Upper lobe of left lung (tissue), 6 donors: Measurements from ENCODE around the gene DDX6. TPM values are rescaled to one million over a fixed set of nuclear protein-coding genes. Genes with fewer than 3 reads are reported as not detected.

ENCODE experiments used
- ATAC-seq, 2 donors: fragments of 200-7000 bp; cut with Tn5 transposase; one replicate each; pipeline ENCODE4 v1.9.1; 2022; ENCODE audit warnings: mild to moderate bottlenecking in 2 of 2, moderate library complexity in 2 of 2; ENCODE audit not compliant: low FRiP score in 2 of 2
- DNase-seq, 2 donors: peaks; one replicate each; pipeline ENCODE4 v3.0.0-alpha.2; 2019 to 2020
- H3K27ac ChIP-seq, 4 donors: fragments of 200-600 bp; sonication (generic); one replicate each; pipeline ENCODE4 v1.5.1; 2016 to 2019
- H3K27me3 ChIP-seq, 4 donors: fragments of 200-600 bp; sonication (generic); one replicate each; pipeline ENCODE4 v1.5.1; 2017 to 2019
- H3K36me3 ChIP-seq, 4 donors: fragments of 200-600 bp; sonication (generic); one replicate each; pipeline ENCODE4 v1.5.1; 2016 to 2019
- H3K4me1 ChIP-seq, 4 donors: fragments of 200-600 bp; sonication (generic); one replicate each; pipeline ENCODE4 v1.5.1; 2018 to 2019
- H3K4me3 ChIP-seq, 4 donors: fragments of 200-600 bp; sonication (generic); one replicate each; pipeline ENCODE4 v1.5.1; 2017 to 2019; ENCODE audit warnings: mild to moderate bottlenecking in 2 of 4, moderate library complexity in 1 of 4
- H3K9me3 ChIP-seq, 4 donors: fragments of 200-600 bp; sonication (generic); one replicate each; pipeline ENCODE4 v1.5.1; 2018 to 2019
- EP300 ChIP-seq, 4 donors: sonication (generic); formaldehyde crosslinking; IDR thresholded peaks; one replicate each; pipeline ENCODE4 v1.5.1; 2017; ENCODE audit warnings: antibody characterized with exemption in 4 of 4, control low read depth in 2 of 4
- POLR2A ChIP-seq, 4 donors: fragments of 450-650 bp; IDR thresholded peaks; one replicate each; pipeline ENCODE4 v1.5.1; 2016 to 2017; ENCODE audit warnings: antibody characterized with exemption in 4 of 4, mild to moderate bottlenecking in 2 of 4
- POLR2AphosphoS5 ChIP-seq, 2 donors: sonication (generic); formaldehyde crosslinking; IDR thresholded peaks; one replicate each; pipeline ENCODE4 v1.5.1; 2017; ENCODE audit warnings: antibody characterized with exemption in 2 of 2
- WGBS, 2 donors: methylation state at CpG; one replicate each; pipeline ENCODE4 v1.1.5; 2017 to 2018; 5-methylcytosine and 5-hydroxymethylcytosine counted together
- total RNA-seq, 6 donors: library from RNA; depleted of rRNA in 4 of 6; stranded (reverse); fragments of >200 nt in 4 of 6; gene quantifications; one replicate each; pipeline versions ENCODE4 v1.1.0 to v1.2.1, GENCODE V29; 2016 to 2021
- TF ChIP-seq, protein P1 (sequence below), 6 experiments: fragments of 450-650 bp in 4 of 6; fragments of 200-600 bp in 2 of 6; sonication (generic) in 2 of 6; IDR thresholded peaks; one replicate each; pipeline ENCODE4 v1.5.1; 2016 to 2019; ENCODE audit warnings: antibody characterized with exemption in 6 of 6
- donor health status: DM: no; HTN: no; CAD: no; lungs with moderate emphysema.
- donor health status: DM: no; HTN: yes; CAD: no; lungs with severe emphysema.

The DDX6 gene
- total RNA-seq, 6 donors from 2014 or later: 39.8 to 107 (median 76.7) TPM

DNA sequence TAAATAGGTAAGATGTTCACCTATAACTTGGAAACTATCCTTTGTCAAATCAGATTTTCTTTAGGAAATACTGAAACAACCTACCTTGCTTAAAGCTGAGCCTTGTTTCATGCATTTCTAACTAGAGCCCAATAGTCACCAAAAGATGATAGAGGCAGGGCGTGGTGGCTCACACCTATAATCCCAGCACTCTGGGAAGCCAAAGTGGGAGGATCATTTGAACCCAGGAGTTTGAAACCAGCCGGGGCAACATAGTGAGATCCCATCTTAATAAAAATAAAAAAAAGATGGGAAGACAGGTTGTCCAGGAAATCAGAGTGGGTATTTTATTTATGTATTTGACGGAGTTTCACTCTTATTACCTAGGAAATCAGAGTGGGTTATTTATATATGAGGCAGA lies 38.3 kb downstream of the DDX6 start:
- Histone ChIP-seq H3K27me3 (no peaks in the 10 kb centered on the region), H3K36me3 (peaks cover 39 to 90% (median 62%) of the 10 kb centered on the region in 4 donors), H3K4me3 (no peak overlapping the region), H3K4me1 (peaks cover 0 to 11% (median 1%) of the 10 kb centered on the region in 4 donors), H3K27ac (no peak overlapping the region), H3K9me3 (no peaks in the 10 kb centered on the region)
- no peak for ATAC-seq
- WGBS, 2 donors: 93 to 97% methylated on average over 3 of the region's 3 CpGs
- TF ChIP-seq EP300 (IDR thresholded peaks at IDR 0.05): no peak
- TF ChIP-seq, protein P1, sequence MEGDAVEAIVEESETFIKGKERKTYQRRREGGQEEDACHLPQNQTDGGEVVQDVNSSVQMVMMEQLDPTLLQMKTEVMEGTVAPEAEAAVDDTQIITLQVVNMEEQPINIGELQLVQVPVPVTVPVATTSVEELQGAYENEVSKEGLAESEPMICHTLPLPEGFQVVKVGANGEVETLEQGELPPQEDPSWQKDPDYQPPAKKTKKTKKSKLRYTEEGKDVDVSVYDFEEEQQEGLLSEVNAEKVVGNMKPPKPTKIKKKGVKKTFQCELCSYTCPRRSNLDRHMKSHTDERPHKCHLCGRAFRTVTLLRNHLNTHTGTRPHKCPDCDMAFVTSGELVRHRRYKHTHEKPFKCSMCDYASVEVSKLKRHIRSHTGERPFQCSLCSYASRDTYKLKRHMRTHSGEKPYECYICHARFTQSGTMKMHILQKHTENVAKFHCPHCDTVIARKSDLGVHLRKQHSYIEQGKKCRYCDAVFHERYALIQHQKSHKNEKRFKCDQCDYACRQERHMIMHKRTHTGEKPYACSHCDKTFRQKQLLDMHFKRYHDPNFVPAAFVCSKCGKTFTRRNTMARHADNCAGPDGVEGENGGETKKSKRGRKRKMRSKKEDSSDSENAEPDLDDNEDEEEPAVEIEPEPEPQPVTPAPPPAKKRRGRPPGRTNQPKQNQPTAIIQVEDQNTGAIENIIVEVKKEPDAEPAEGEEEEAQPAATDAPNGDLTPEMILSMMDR (IDR thresholded peaks at IDR 0.05): no peak
- TF ChIP-seq POLR2A (IDR thresholded peaks at IDR 0.05): no peak
- TF ChIP-seq POLR2AphosphoS5 (IDR thresholded peaks at IDR 0.05): no peak
- no peak for DNase-seq

DNA sequence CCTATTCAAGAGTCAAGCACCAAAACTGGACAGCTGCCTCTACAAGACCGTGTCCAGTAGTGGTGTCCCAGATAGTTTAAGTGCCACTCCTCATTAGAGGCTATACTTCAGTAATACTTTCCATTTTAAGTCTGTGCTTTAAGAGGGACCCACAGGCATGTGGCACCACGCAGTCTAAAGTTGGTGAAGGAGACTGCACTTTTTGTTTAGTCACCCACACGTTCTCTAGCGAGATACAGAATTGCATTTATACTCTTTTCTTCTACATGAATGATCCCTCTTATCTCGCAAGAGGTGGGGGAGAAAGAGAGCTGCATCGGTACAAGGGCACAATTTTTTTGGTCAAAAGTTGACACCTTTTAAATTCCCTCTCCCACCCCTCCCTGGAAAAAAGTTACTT lies 41.5 kb downstream of the DDX6 start:
- Histone ChIP-seq H3K27ac (peak overlapping the region in 2 of 4 donors; percentile 23 to 54), H3K27me3 (no peaks in the 10 kb centered on the region), H3K4me1 (peaks cover 0 to 11% (median 4%) of the 10 kb centered on the region in 4 donors), H3K9me3 (no peaks in the 10 kb centered on the region), H3K4me3 (no peak overlapping the region), H3K36me3 (peaks cover 24 to 58% (median 40%) of the 10 kb centered on the region in 4 donors)
- TF ChIP-seq POLR2AphosphoS5 (IDR thresholded peaks at IDR 0.05) (peak in 1 of 2 donors; percentile 19), POLR2A (IDR thresholded peaks at IDR 0.05) (no peak)
- DNase-seq (peak in 1 of 2 donors; percentile 57), ATAC-seq (peak; percentile 41 to 75)
- 57 to 59% methylated on average over 6 of the region's 6 CpGs for WGBS, 2 donors

DNA sequence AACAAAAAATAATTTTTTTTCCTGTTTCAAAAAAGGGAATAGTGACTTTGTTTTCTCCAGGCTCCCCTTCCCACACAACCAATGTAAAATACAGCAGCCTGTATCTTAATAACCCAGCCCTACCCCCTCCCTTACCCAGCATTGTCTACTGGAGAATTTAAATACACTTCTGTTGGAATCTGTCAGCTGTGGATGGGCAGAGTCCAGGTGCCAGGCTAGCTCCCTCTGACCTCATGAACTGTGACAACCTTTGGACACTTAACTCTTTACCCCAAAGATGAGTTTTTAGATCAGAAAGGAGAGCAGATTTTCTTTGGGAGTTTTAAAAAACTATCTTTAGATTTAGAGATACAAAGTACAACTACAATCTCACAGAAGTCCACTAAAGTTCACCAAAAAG lies 42.9 kb downstream of the DDX6 start:
- Histone ChIP-seq H3K4me3 (no peak overlapping the region), H3K9me3 (no peaks in the 10 kb centered on the region), H3K27me3 (no peaks in the 10 kb centered on the region), H3K4me1 (peaks cover 0 to 11% (median 4%) of the 10 kb centered on the region in 4 donors), H3K36me3 (peaks cover 13 to 44% (median 26%) of the 10 kb centered on the region in 4 donors), H3K27ac (no peak overlapping the region)
- ATAC-seq (no peak), DNase-seq (no peak)
- TF ChIP-seq POLR2A (IDR thresholded peaks at IDR 0.05) (no peak), POLR2AphosphoS5 (IDR thresholded peaks at IDR 0.05) (no peak)

DNA sequence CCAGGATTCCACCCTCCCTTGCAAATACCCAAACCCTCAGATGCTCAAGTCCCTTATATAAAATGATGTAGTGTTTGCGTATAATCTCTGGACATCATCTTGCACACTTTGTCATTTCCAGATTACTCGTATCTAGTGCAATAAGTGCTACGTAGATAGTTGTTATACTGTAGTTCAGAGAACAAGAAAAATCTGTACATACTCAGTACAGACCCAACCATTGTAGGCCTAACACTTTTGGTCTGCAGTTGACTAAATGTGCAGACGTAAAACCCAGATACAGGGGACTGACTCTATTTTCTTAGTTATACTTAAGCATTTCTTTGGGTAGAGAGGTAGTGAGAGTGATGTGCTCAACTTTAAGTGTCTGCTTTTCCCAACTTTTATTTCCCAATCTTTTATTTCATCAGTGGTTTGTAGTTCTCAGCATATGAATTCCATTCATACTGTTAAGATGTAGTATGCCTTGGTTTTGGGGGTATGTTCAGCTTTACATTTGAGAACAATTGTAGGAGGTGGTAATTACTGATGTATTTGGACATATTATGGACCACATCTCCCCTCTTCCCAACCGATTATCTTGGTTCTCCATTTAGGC lies 43.9 kb downstream of the DDX6 start:
- H3K27me3 ChIP-seq: no peaks in the 10 kb centered on the region
- H3K36me3 ChIP-seq: peaks cover 8 to 34% (median 17%) of the 10 kb centered on the region in 4 donors
- H3K27ac ChIP-seq: no peak overlapping the region
- WGBS, 2 donors: 74 to 77% methylated on average over 5 of the region's 5 CpGs
- no peaks in the 10 kb centered on the region for H3K9me3 ChIP-seq
- ATAC-seq: no peak
- no peak overlapping the region for H3K4me3 ChIP-seq
- no peak for DNase-seq
- TF ChIP-seq EP300 (IDR thresholded peaks at IDR 0.05) (no peak), POLR2AphosphoS5 (IDR thresholded peaks at IDR 0.05) (no peak), POLR2A (IDR thresholded peaks at IDR 0.05) (no peak)
- TF ChIP-seq, protein P1 (IDR thresholded peaks at IDR 0.05): no peak
- peaks cover 0 to 11% (median 4%) of the 10 kb centered on the region in 4 donors for H3K4me1 ChIP-seq

DNA sequence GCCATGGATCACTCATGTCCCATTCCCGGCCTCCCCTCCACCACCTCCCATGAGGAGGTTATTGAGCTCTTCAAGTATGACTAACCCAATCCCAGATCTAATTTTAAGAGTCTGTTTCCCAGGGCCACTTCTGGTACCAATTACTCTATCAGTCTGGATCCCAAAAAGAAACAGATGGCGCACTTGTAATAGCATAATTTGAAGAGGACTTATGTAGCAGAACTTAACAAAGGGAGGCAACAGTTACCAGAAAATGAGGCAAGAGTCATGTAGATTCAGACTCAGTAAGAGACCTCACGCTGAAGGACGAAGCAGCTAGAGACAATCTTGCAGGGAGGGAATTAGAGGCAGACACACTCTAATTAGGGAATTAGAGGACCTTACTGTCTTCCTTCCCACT lies 46.9 kb downstream of the DDX6 start:
- WGBS, 2 donors: 92 to 95% methylated on average over 4 of the region's 4 CpGs
- DNase-seq (no peak), ATAC-seq (no peak)
- Histone ChIP-seq H3K4me3 (no peak overlapping the region), H3K4me1 (peaks cover 0 to 5% (median 1%) of the 10 kb centered on the region in 4 donors), H3K9me3 (no peaks in the 10 kb centered on the region), H3K27me3 (no peaks in the 10 kb centered on the region), H3K27ac (no peak overlapping the region), H3K36me3 (peaks cover 0 to 5% (median 0%) of the 10 kb centered on the region in 4 donors)
- TF ChIP-seq POLR2A (IDR thresholded peaks at IDR 0.05) (no peak), EP300 (IDR thresholded peaks at IDR 0.05) (no peak), POLR2AphosphoS5 (IDR thresholded peaks at IDR 0.05) (no peak)
- TF ChIP-seq, protein P1 (IDR thresholded peaks at IDR 0.05): no peak

DNA sequence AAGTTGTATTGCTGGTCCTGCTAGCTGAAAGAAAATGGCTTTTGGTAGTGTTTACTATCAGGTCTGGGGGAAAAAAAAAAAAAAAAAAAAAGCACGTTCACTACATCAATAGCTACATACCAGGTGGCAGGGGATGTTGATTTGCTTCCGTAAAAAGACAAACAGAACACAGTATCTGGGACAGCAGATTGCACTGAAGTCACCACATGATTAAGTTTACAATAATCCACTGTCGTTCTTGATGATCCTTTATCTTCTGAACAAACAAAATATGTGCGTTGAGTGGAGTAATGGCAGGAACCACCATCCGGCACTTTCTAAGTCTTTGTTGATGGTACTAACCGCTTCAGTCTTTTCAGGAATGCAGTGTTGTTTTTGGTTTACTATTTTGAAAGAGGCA lies 48.7 kb downstream of the DDX6 start:
- TF ChIP-seq EP300 (IDR thresholded peaks at IDR 0.05) (no peak), POLR2AphosphoS5 (IDR thresholded peaks at IDR 0.05) (no peak), POLR2A (IDR thresholded peaks at IDR 0.05) (no peak)
- TF ChIP-seq, protein P1 (IDR thresholded peaks at IDR 0.05): no peak
- 85 to 89% methylated on average over 6 of the region's 6 CpGs for WGBS, 2 donors
- no peak overlapping the region for H3K4me3 ChIP-seq

More for the DNA sequence above, 48.7 kb downstream of the DDX6 start:
- H3K27ac ChIP-seq: no peak overlapping the region
- DNase-seq: no peak
- no peaks in the 10 kb centered on the region for H3K36me3 ChIP-seq
- H3K4me1 ChIP-seq: peaks cover 0 to 4% (median 0%) of the 10 kb centered on the region in 4 donors
- no peak for ATAC-seq
- no peaks in the 10 kb centered on the region for H3K9me3 ChIP-seq
- no peaks in the 10 kb centered on the region for H3K27me3 ChIP-seq
